ENCODE data around the gene GLI3. TPM values are rescaled to one million over a fixed set of nuclear protein-coding genes. Genes with fewer than 3 reads are reported as not detected.

The GLI3 gene
- total and polyA plus RNA-seq, 2 experiments from 2014 or later = 4.0 to 5.2 TPM

GRCh38 chr7:42022056-42022455 lies 215.0 kb downstream of the GLI3 start:
- Histone ChIP-seq H3K9me3 (ENCODE audit: low read depth) (no peaks in the 10 kb centered on the region), H3F3A (ENCODE audit: insufficient read depth) (no peaks in the 10 kb centered on the region), H3K9me2 (ENCODE audit: insufficient read depth) (no peaks in the 10 kb centered on the region), H3K27ac (no peak overlapping the region), H3K79me2 (ENCODE audit: insufficient read depth) (no peaks in the 10 kb centered on the region), H3K4me1 (ENCODE audit: insufficient read depth) (no peaks in the 10 kb centered on the region), H3K36me3 (ENCODE audit: low read depth) (peaks cover 15% of the 10 kb centered on the region), H3K4me2 (ENCODE audit: unreplicated experiment) (no peak overlapping the region), H3K9ac (no peak overlapping the region), H2AFZ (no peak overlapping the region), H3K27me3 (replicated peaks; ENCODE audit: insufficient read depth) (no peaks in the 10 kb centered on the region), H3K4me3 (no peak overlapping the region), H4K20me1 (ENCODE audit: insufficient read depth) (no peaks in the 10 kb centered on the region)
- no peak for TF ChIP-seq EZH2 (IDR thresholded peaks at IDR 0.05; ENCODE audit: insufficient read depth, poor library complexity, severe bottlenecking)
- TF ChIP-seq EZH2phosphoT487 (IDR thresholded peaks at IDR 0.05; ENCODE audit: insufficient read depth, low read depth) = no peak
- no peak for DNase-seq
- whole genome bisulfite sequencing, 2 experiments (ENCODE audit: low coverage in 1 of 2, low lambda C conversion rate in 2 of 2, missing lambda C conversion rate in 2 of 2) = 79 to 83% methylated on average over 6 of the region's 6 CpGs
- in situ Hi-C loops (cut with MboI) = no loop called here

- H3K9ac ChIP-seq = no peak overlapping the region
- peaks cover 15% of the 10 kb centered on the region for H3K36me3 ChIP-seq (ENCODE audit: low read depth)
- H3K4me1 ChIP-seq (ENCODE audit: insufficient read depth) = no peaks in the 10 kb centered on the region
- no peak overlapping the region for H2AFZ ChIP-seq
- no peaks in the 10 kb centered on the region for H3K79me2 ChIP-seq (ENCODE audit: insufficient read depth)
- H3K9me3 ChIP-seq (ENCODE audit: low read depth) = no peaks in the 10 kb centered on the region
- no peak for DNase-seq
- H3K4me2 ChIP-seq (ENCODE audit: unreplicated experiment) = no peak overlapping the region
- no peak for TF ChIP-seq EZH2 (IDR thresholded peaks at IDR 0.05; ENCODE audit: insufficient read depth, poor library complexity, severe bottlenecking)
- TF ChIP-seq EZH2phosphoT487 (IDR thresholded peaks at IDR 0.05; ENCODE audit: insufficient read depth, low read depth) = no peak
- no peak overlapping the region for H3K4me3 ChIP-seq
- 56 to 59% methylated on average over 3 of the region's 3 CpGs for WGBS, 2 experiments (ENCODE audit: low coverage in 1 of 2, low lambda C conversion rate in 2 of 2, missing lambda C conversion rate in 2 of 2)
- no peaks in the 10 kb centered on the region for H3K27me3 ChIP-seq (replicated peaks; ENCODE audit: insufficient read depth)
- no peak overlapping the region for H3K27ac ChIP-seq
- no peaks in the 10 kb centered on the region for H4K20me1 ChIP-seq (ENCODE audit: insufficient read depth)
- in situ Hi-C loops (cut with MboI) = no loop called here
- H3F3A ChIP-seq (ENCODE audit: insufficient read depth) = no peaks in the 10 kb centered on the region
- no peaks in the 10 kb centered on the region for H3K9me2 ChIP-seq (ENCODE audit: insufficient read depth)
These were observed 215.4 kb downstream of the GLI3 start for GRCh38 chr7:42021631-42022030.

GRCh38 chr7:42020061-42020460 lies 216.9 kb downstream of the GLI3 start:
- no peaks in the 10 kb centered on the region for H3K79me2 ChIP-seq (ENCODE audit: insufficient read depth)
- no peaks in the 10 kb centered on the region for H4K20me1 ChIP-seq (ENCODE audit: insufficient read depth)
- no peaks in the 10 kb centered on the region for H3K9me2 ChIP-seq (ENCODE audit: insufficient read depth)
- no peak for DNase-seq
- H3K4me2 ChIP-seq (ENCODE audit: unreplicated experiment) = no peak overlapping the region
- in situ Hi-C loops (cut with MboI) = no loop called here
- no peak overlapping the region for H3K4me3 ChIP-seq
- H3F3A ChIP-seq (ENCODE audit: insufficient read depth) = no peaks in the 10 kb centered on the region
- TF ChIP-seq EZH2phosphoT487 (IDR thresholded peaks at IDR 0.05; ENCODE audit: insufficient read depth, low read depth) (no peak), EZH2 (IDR thresholded peaks at IDR 0.05; ENCODE audit: insufficient read depth, poor library complexity, severe bottlenecking) (no peak)
- H3K9me3 ChIP-seq (ENCODE audit: low read depth) = no peaks in the 10 kb centered on the region
- no peaks in the 10 kb centered on the region for H3K27me3 ChIP-seq (replicated peaks; ENCODE audit: insufficient read depth)
- no peak overlapping the region for H3K27ac ChIP-seq
- WGBS, 2 experiments (ENCODE audit: low coverage in 1 of 2, low lambda C conversion rate in 2 of 2, missing lambda C conversion rate in 2 of 2) = 50 to 57% methylated on average over 7 of the region's 7 CpGs
- no peaks in the 10 kb centered on the region for H3K4me1 ChIP-seq (ENCODE audit: insufficient read depth)
- no peak overlapping the region for H3K9ac ChIP-seq
- no peak overlapping the region for H2AFZ ChIP-seq
- peaks cover 15% of the 10 kb centered on the region for H3K36me3 ChIP-seq (ENCODE audit: low read depth)

- H3K4me1 ChIP-seq (ENCODE audit: insufficient read depth) = no peaks in the 10 kb centered on the region
- H3K9me2 ChIP-seq (ENCODE audit: insufficient read depth) = no peaks in the 10 kb centered on the region
- H3K4me2 ChIP-seq (ENCODE audit: unreplicated experiment) = no peak overlapping the region
- no peaks in the 10 kb centered on the region for H3K79me2 ChIP-seq (ENCODE audit: insufficient read depth)
- TF ChIP-seq EZH2 (IDR thresholded peaks at IDR 0.05; ENCODE audit: insufficient read depth, poor library complexity, severe bottlenecking) = no peak
- no peak for TF ChIP-seq EZH2phosphoT487 (IDR thresholded peaks at IDR 0.05; ENCODE audit: insufficient read depth, low read depth)
- H2AFZ ChIP-seq = no peak overlapping the region
- DNase-seq = no peak
- WGBS, 2 experiments (ENCODE audit: low coverage in 1 of 2, low lambda C conversion rate in 2 of 2, missing lambda C conversion rate in 2 of 2) = 72 to 74% methylated on average over 14 to 15 of the region's 15 CpGs
- in situ Hi-C loops (cut with MboI) = no loop called here
- H4K20me1 ChIP-seq (ENCODE audit: insufficient read depth) = no peaks in the 10 kb centered on the region
- H3K27ac ChIP-seq = no peak overlapping the region
- H3F3A ChIP-seq (ENCODE audit: insufficient read depth) = no peaks in the 10 kb centered on the region
- H3K36me3 ChIP-seq (ENCODE audit: low read depth) = peaks cover 10% of the 10 kb centered on the region
- no peak overlapping the region for H3K9ac ChIP-seq
- no peaks in the 10 kb centered on the region for H3K9me3 ChIP-seq (ENCODE audit: low read depth)
- H3K4me3 ChIP-seq = no peak overlapping the region
- H3K27me3 ChIP-seq (replicated peaks; ENCODE audit: insufficient read depth) = no peaks in the 10 kb centered on the region
These were observed 219.5 kb downstream of the GLI3 start for GRCh38 chr7:42017349-42017986.

Measured in GM23248 (cell line).